AG20443 (cell line): ENCODE data around the gene CHST11.
A peak's percentile ranks its signal among the peaks of the same experiment; 100 is the strongest.

Experiments used
- DNase-seq: peaks from one replicate; pipeline ENCODE4 v3.0.0; 2012; ENCODE audit warnings: low spot score, mixed read lengths

Gene CHST11

DNA sequence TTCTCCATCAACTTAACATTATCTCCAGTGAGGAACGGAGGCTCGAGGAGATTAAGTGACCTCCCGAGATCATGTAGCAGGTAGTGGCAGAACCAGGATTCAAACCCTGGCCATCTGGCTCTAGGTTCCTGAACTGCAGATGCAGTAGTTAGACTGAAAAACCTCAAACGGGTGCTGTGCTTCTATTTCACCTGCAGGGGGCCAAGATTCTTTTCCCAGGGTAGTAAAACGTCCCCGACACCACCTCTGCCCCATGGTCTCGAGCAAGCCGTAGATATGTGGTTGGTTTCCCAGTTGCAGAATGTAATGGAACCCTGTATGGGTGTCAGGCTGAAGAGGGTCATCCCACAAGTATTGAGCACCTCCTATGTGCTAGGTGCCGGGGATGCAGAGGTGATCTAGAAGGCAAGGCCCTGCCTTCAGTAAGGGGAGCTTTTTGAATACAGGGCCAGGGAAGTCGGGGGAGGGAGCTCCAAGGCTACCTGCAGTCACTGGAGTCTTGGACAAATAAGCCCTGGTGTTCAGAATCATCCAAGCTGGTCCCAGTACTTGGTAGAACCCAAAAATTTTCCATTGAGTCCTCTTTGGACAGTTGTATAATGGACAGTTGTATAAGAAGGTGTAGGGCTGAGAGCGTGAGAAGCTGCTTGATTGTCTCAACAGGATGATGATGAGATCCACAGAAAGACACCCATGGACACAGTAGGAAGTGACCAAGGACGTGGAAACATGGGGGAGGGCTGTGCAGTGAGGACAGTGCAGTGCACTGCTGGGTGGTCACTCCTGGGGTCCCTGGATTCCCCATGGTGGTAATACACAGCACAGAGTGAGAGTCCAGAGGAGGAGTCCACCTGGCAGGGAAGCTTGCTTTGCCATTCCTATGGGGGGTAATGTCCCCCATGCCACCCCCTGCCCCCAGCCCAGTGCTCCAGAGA lies 197.2 kb downstream of the CHST11 start:
- DNase-seq, result no peak

DNA sequence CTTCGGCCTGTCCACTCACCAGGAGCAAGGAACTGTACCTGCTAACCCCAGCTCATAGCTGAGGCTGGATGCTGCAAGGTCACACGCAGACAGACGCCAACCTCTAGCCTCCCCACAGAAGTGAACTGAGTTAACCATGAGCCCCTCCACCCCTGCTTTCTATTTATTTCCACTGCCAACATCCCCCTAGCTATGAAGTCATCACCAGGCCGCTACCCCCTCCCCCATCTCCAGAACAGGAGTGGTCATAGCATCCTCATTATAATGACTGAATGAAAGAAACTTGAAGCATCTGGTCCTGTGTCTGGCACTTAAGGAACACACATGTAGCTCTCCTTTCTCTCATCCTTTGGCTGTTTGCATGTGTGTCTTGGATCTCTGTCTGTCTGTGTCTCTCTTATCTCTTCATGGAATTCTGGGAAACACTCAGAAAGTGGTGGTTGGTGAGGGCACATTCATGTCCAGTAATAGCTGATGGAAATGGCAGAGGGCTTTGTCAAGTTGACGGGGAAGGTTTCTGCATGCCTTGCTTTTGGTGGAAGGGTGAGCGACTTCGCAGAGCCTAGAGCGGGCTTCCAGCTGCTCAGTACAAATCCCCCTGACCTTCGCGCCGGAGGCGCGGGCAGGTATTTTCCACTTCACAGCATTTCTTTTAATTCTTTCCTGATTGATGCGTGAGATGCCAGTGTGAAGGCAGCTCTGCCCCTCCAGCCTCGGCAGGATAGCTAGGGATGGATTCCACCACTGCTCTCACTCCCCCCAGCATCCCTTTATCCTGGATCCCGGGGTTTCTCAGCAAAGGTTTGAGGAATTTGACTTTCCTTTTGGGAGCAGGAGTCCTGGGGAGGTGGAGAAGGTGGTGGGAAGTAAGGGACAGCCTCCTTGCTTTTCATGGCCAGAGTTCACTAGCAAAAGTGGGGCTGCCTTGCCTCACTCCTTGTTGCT lies 198.2 kb downstream of the CHST11 start:
- DNase-seq, result no peak

- no peak for DNase-seq
Observed at GRCh38 chr12:104656383-104656782, 199.6 kb downstream of the CHST11 start.

GRCh38 chr12:104656921-104657320 lies 200.2 kb downstream of the CHST11 start:
- peak; percentile 83 for DNase-seq

DNA sequence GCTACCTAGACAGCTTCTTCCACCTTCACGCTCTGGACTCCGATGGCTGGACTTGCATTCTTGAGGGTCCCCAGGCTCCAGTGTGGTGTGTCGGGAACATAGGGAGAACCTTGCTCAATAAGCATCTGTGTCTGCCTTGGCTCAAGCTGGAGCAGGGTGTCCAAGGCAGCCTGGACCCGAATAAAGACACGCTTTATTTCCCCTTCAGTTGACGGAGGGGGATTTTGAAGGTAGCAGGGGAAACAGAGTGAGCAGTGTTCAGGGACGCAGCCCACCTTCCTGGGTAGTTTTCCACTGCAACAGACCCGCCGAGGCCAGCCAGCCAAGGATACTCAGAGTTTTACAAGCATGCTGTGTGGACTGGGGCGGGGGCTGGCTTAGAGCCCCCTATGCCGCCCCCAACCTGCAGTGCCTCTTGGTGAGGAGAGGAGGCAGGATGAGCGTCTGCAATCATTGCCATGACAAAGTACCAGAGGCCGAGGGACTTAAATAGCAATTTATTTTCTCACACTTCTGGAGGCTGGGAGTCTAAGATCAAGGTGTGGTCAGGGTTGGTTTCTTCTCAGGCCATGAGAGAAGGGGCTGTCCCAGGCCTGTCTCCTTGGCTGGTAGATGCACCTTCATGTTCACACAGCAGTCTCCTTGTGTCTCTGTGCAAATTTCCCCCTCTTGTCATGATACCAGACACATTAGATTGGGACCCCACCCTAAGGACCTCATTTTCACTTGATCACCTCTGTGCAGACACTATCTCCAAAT lies 201.2 kb downstream of the CHST11 start:
- DNase-seq, result no peak

- no peak for DNase-seq
Observed at GRCh38 chr12:104659058-104659457, 202.3 kb downstream of the CHST11 start.

- no peak for DNase-seq
Observed at GRCh38 chr12:104662203-104662602, 205.5 kb downstream of the CHST11 start.

- no peak for DNase-seq
Observed at GRCh38 chr12:104662908-104663307, 206.2 kb downstream of the CHST11 start.

- DNase-seq, result no peak
Observed at GRCh38 chr12:104664351-104664750, 207.6 kb downstream of the CHST11 start.

DNA sequence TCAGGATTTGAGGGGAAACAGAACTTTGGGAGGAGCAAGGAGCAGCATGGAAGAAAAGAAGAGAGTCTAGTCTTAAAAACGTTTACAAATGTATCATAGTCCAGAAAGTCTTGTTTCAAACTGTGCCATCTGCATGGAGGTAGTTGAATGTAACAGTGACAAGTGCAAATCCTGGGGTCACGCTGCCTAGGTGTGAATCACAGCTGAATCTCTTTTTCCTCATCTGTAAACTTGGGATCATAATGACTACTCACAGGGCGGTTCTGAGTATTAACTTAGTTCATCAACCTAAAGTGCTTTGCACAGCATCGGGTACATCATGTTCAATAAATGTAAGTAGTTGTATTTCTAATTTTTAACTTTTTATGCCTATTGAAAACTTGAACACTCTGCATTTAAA lies 208.5 kb downstream of the CHST11 start:
- DNase-seq, result no peak

DNA sequence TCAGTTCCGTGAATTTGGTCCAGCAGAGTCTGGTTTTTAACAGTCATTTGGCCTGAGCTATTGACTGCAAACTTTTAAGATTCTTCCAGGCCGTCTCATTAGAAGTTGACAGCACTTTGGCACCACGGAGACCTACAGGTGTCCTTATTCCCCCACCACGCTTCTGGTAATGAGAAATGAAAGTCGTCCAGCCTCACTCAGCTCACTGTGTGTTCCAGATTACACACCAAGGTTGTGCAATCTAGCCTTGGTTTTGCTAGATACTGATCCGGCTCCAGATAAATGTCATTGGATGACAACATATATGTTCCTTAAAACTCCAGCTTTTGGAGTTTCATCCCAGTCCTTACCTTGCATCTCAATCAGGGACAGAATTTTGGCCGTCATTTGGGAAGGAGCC lies 210.4 kb downstream of the CHST11 start:
- DNase-seq, result peak; percentile 39

DNA sequence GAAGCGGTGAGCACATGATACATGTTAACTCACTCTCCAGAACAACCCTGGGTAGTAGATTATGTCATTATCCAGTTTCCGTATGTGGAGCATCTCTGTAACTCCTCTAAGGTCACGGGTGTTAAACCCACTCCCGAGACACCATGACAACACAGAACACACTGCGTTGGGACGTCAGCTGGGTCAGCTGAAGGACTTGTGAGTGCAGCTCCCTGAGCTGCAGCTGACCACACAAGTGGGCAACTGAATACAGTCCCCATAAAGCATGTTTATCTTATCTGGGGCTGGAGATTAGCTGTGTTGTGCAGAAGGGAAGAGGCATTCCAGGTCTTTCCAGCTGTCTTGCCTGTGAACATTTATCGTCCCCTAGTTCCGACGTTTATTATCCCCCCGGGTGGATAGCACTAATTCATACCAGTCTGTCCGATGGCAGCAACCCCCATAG lies 211.5 kb downstream of the CHST11 start:
- DNase-seq, result no peak

DNA sequence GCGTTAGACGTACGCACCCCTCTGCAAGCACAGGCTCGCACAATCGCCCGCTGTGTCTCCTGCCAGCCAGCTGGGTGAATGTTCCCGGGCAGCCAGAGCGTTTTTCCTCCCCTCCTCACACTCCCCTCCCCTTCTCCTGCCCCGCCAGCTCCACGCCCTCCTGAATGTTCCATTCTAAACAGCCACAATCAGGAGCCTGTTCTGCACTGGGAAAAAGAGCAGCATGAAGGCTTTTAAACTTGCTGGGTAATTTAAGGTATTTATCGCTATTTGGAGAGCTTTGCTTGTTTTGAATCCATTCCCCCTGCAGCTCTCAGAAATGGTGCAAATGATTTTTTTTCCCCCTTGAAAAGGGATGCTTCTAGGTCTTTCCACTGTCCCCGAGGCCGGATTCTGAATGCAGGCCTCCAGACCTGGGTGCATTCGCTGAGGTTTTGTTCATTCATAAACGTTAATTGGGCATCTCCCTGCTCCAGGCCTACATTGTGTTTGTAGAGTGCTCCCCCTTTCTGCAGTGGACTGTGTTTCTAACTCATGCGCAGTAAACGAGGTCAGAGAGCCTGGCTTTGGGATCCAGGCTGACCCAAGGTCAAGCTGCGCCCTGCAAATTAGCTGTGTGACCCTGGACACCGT lies 212.5 kb downstream of the CHST11 start:
- DNase-seq, result no peak

- no peak for DNase-seq
Observed at GRCh38 chr12:104669851-104670337, 213.1 kb downstream of the CHST11 start.

DNA sequence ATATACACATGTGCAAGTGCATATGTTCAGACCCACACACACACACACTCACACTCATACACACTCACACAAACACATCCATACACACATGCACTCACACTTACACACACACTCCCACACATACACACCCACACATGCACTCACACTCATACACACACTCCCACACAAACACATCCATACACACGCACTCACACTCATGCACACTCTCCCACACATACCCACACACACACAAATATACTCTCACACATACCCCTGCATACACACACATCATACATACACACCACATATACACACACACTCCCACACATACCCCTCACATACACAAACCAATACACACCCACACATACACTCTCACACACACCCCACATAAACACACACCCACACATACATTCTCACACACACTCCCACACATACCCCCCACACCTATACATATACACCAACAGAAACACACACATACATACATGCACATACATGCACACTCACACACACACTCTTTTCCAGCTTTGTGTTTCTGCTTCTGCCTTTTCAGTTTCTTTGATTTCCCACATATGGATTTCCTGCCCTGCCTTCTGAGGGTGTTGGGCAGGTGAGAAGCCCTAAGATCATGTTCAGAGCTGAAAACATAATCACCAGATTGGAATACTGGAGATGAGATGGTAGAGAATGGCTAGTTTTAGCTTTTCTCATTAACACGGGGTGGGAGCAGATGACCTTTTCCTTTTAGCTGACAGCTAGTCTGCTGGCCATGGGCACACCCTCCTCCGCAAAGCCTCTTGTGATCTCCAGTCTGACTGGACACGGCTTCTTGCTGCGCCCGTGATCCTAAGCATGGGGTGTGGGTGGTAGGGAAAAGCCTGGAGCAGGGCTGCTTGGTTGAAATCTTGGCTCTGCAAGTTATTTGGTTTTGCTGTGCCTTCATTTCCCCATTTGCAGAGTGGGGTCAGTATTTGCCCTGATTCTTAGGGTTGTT lies 214.0 kb downstream of the CHST11 start:
- no peak for DNase-seq

DNA sequence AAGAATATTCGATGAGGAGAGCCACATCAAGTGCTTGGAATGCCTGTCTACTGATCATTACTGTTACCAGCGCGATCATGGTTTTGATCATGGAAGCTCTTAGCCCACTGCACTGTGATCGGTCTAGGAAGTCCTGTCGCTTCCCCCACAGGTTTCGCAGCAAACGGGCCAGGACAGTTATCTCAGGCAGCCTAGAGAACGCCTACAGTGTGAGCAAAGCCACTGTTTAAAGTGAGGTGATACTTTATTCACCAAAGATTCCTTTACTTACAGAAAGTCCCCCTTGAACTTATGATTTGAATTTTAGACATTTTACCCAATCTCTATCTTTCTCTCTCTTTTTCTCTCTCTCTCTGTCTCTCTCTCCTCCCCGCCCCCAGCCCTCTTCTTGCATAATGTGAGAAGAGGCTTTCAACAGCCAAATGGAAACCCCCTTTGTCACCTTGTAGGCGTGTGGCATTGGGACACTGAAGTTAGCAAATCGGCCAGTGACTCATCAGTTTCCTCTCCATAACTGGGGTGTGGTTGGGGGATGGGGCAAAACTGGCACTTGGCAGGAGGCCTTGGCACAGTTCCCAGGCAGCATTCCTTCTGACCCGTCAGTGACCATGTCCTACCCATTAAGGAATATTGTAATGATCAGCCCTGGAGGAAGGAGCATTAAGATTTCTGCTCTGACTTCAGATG lies 214.8 kb downstream of the CHST11 start:
- peak; percentile 88 for DNase-seq

DNA sequence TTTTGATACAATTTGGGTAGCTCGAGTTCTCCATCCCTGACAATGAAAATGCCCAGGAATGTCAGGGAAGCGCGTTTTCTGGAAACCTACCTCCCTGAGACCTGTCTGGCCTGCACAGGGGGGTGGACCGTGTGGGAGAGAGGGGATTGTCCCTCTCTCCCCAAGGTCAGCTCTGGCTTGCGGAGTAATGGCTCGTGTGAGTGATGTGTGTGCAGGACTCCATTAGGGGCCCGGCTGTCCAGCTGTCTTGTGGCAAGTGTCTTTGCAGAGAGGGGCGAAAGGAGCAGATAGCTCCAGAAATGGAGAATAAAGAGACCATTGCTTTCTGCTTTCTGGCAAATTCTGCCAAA lies 215.3 kb downstream of the CHST11 start:
- no peak for DNase-seq

DNA sequence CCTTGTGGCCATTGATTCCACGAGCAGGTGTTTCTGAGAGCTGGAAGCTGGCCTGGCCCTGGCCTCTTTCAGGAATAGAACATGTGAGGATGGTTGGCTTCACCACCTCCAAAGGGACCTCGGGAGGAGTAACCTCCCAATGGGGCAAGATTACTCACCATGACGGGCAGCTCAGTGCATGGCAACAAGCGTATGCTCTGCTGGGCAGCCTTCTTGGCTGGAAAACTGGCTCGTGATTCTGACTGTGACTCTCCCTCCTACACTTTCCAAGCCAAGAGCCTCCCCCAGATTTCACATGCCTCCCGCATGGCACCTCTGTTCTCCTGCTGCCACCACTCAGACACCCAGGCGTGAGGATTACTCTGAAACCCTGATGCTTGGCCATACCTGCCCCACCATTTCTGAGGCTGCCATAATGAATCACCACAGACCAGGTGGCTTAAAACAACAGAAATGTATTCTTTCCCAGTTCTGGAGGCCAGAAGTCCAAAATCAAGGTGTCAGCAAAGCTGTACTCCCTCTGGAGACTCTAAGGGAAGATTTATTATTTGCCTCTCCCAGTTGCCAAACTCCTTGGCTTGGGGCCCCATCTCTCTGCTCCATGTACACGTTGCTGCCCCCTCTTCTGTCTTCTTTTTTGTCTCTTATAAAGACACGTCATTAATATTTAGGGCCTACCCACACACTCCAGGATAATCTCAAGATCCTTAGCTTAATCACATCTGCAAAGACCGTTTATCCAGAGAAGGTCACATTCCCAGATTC lies 215.9 kb downstream of the CHST11 start:
- DNase-seq, result peak; percentile 44

DNA sequence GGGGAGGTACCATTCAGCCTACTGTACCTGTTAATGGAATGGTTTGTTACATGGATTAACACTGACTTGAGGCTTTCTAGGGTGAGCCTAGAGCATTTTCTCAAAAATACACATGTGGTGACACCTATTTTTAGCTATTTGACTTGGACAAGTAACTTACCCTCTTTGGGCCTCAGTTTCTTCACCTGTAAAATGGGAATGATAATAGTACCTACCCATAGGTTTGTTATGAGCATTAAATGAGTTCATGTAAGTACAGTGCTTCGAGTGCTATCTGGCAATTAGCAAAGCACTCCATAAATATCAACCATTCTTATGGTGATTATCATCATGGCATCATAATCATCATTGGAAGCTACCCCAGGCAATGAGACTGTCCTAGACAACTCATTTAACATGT lies 216.5 kb downstream of the CHST11 start:
- no peak for DNase-seq
